ENCODE measurements around the gene CACUL1. TPM values are rescaled to one million over a fixed set of nuclear protein-coding genes. Genes with fewer than 3 reads are reported as not detected.

Gene CACUL1
- total and polyA plus RNA-seq, 2 donors (not counting 3 experiments of a cell fraction or from before 2014, with no cell fraction given): 6.0 to 35.1 TPM

DNA sequence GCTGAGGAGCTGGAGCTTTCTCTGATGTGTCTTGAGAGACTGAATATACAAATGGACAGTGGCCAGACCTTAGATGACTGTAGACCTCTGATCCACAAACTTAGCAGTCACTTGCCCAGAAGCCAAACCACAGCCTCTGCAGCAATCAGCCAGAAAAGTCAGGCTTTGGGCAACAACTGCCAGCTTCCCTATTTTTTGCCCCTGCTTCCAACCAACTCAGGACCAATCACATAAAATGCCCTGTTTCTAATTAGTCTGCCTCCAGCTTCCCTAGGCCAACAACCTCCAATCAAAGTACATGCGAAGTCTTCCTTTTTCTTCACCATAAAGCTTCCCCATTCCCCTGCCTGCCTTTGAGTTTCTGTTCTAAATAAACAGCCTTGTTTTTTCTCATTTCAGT is 37.8 kb upstream of the CACUL1 start:
- Histone ChIP-seq H3K27ac (ENCODE audit: insufficient read depth, low read depth, low read length) (no peak overlapping the region), H3K27me3 (ENCODE audit: control insufficient read depth in 2 of 2, insufficient read depth in 2 of 2, low read length in 2 of 2) (no peaks in the 10 kb centered on the region), H3K9me3 (replicated peaks; ENCODE audit: control insufficient read depth, insufficient read depth, low read length) (no peaks in the 10 kb centered on the region), H3K9me1 (replicated peaks; ENCODE audit: control insufficient read depth, extremely low read depth, insufficient read depth, low read length) (no peaks in the 10 kb centered on the region), H3K9ac (replicated peaks; ENCODE audit: extremely low read depth, insufficient read depth, low read length) (no peak overlapping the region), H3K4me2 (ENCODE audit: insufficient read depth, low read length) (no peak overlapping the region), H3K79me2 (ENCODE audit: control insufficient read depth, insufficient read depth, low read length) (no peaks in the 10 kb centered on the region), H3K4me1 (ENCODE audit: control insufficient read depth, extremely low read depth, insufficient read depth, low read length) (no peaks in the 10 kb centered on the region), H3K36me3 (ENCODE audit: control insufficient read depth in 2 of 2, extremely low read depth in 1 of 2, insufficient read depth in 2 of 2, low read length in 2 of 2) (no peaks in the 10 kb centered on the region), H4K20me1 (replicated peaks; ENCODE audit: control insufficient read depth, extremely low read depth, insufficient read depth, low read length) (no peaks in the 10 kb centered on the region), H2AFZ (ENCODE audit: low read depth, low read length) (no peak overlapping the region), H3K4me3 (replicated peaks in 1 of 3; ENCODE audit: insufficient read depth in 1 of 3, low read depth in 1 of 3, low read length in 3 of 3) (no peak overlapping the region)
- intact Hi-C loops (cut with micrococcal nuclease): no loop called here
- POLR2A ChIA-PET: no interaction called here
- DNase-seq (ENCODE audit: low read depth, low spot score) (no peak), FAIRE-seq (no peak)
- TF ChIP-seq FOS (IDR thresholded peaks at IDR 0.05; ENCODE audit: borderline replicate concordance, insufficient read depth, low read length) (no peak), JUN (IDR thresholded peaks at IDR 0.05; ENCODE audit: borderline replicate concordance, insufficient read depth, insufficient read length, low read depth) (no peak), POLR2AphosphoS5 (IDR thresholded peaks at IDR 0.05; ENCODE audit: insufficient read depth, low read depth, low read length) (no peak), GATA2 (IDR thresholded peaks at IDR 0.05; ENCODE audit: insufficient read depth, insufficient read length, low read depth, low read length) (no peak), POLR2A (IDR thresholded peaks at IDR 0.05; ENCODE audit: low read depth, low read length) (no peak), EZH2 (IDR thresholded peaks at IDR 0.05; ENCODE audit: borderline replicate concordance, low read depth, low read length, severe bottlenecking) (no peak), MYC (IDR thresholded peaks at IDR 0.05; ENCODE audit: low read depth, low read length) (no peak)
- TF ChIP-seq, protein P1, sequence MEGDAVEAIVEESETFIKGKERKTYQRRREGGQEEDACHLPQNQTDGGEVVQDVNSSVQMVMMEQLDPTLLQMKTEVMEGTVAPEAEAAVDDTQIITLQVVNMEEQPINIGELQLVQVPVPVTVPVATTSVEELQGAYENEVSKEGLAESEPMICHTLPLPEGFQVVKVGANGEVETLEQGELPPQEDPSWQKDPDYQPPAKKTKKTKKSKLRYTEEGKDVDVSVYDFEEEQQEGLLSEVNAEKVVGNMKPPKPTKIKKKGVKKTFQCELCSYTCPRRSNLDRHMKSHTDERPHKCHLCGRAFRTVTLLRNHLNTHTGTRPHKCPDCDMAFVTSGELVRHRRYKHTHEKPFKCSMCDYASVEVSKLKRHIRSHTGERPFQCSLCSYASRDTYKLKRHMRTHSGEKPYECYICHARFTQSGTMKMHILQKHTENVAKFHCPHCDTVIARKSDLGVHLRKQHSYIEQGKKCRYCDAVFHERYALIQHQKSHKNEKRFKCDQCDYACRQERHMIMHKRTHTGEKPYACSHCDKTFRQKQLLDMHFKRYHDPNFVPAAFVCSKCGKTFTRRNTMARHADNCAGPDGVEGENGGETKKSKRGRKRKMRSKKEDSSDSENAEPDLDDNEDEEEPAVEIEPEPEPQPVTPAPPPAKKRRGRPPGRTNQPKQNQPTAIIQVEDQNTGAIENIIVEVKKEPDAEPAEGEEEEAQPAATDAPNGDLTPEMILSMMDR (IDR thresholded peaks at IDR 0.05; ENCODE audit: extremely low read depth in 1 of 2, insufficient read depth in 1 of 2, low read depth in 1 of 2, low read length in 2 of 2): no peak
- TF ChIP-seq, protein P2, sequence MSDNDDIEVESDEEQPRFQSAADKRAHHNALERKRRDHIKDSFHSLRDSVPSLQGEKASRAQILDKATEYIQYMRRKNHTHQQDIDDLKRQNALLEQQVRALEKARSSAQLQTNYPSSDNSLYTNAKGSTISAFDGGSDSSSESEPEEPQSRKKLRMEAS (IDR thresholded peaks at IDR 0.05; ENCODE audit: insufficient read depth, insufficient read length): no peak
- CTCF ChIA-PET: no interaction called here
- dilution Hi-C loops (cut with MboI; ENCODE audit: extremely low pct_ligation_motif_present, low sequenced_read_pairs): no loop called here
- BruUV-seq (replicated peaks): no TSS peak
